ENCODE data around the gene PRKD1. TPM values are rescaled to one million over a fixed set of nuclear protein-coding genes. Genes with fewer than 3 reads are reported as not detected.
A peak's percentile ranks its signal among the peaks of the same experiment; 100 is the strongest.

Gene PRKD1
- total and polyA plus RNA-seq, 2 of the 13 experiments (the other 11 are each of a cell fraction or from before 2014, with no cell fraction given), result 0.22 to 1.3 TPM

GRCh38 chr14:29527286-29527685, 400.4 kb downstream of the PRKD1 start:
- intact Hi-C loops (cut with micrococcal nuclease; ENCODE audit: unreplicated experiment) (no loop called here), in situ Hi-C loops (cut with HindIII; ENCODE audit: extremely low pct_ligation_motif_present, low pct_unique_long_range_greater_than_20kb) (no loop called here)
- H3K36me3 ChIP-seq (replicated peaks in 1 of 2; ENCODE audit: control insufficient read depth in 1 of 2, insufficient read depth in 2 of 2, low read length in 2 of 2), result no peaks in the 10 kb centered on the region
- H3K4me3 ChIP-seq (replicated peaks in 1 of 3; ENCODE audit: insufficient read depth in 1 of 3, low read depth in 2 of 3, low read length in 3 of 3), result no peak overlapping the region
- no peak overlapping the region for H2AFZ ChIP-seq (ENCODE audit: low read length)
- no peak overlapping the region for H3K4me2 ChIP-seq (ENCODE audit: low read depth, low read length)
- DNase-seq (ENCODE audit: low spot score), result no peak
- no peak overlapping the region for H3K27ac ChIP-seq (ENCODE audit: extremely low read length, insufficient read depth, low read length)
- CTCF ChIA-PET (ENCODE audit: low intra/inter-chr PET ratio, low total read pairs), result interaction anchor here (0.6 kb wide), 1 partner anchor 527 kb away, joined by 3 read pairs; no protein-coding TSS in a partner anchor
- no peaks in the 10 kb centered on the region for H3K27me3 ChIP-seq (ENCODE audit: control insufficient read depth in 1 of 2, insufficient read depth in 2 of 2, low read length in 2 of 2)
- ATAC-seq, result no peak
- no peaks in the 10 kb centered on the region for H3K4me1 ChIP-seq (ENCODE audit: insufficient read depth, low read length)
- FAIRE-seq, result no peak
- peaks cover 23% of the 10 kb centered on the region for H3K9me3 ChIP-seq (ENCODE audit: low read length)
- TF ChIP-seq MAFK (conservative IDR thresholded peaks at IDR 0.05 in 1 of 2, IDR thresholded peaks at IDR 0.05 in 1 of 2; ENCODE audit: low read length in 2 of 2), result peak; percentile 77 to 86
- 0 out of 2 replicates have a peak, but pooled peaks have one; percentile 12 for TF ChIP-seq KDM5A (IDR thresholded peaks at IDR 0.05; ENCODE audit: borderline replicate concordance, low read length)
- TF ChIP-seq MAFF (IDR thresholded peaks at IDR 0.05; ENCODE audit: low read depth, low read length), result peak; percentile 74; the same call in 1 of the 2 replicates
- TF ChIP-seq THAP7 (CRISPR knock-in tag; IDR thresholded peaks at IDR 0.05), result no peak
- H4K20me1 ChIP-seq (ENCODE audit: insufficient read depth, low read length), result no peaks in the 10 kb centered on the region
- no TSS peak for BruUV-seq (replicated peaks)
- no peak overlapping the region for H3K9ac ChIP-seq (ENCODE audit: insufficient read depth, low read depth, low read length)
- no peaks in the 10 kb centered on the region for H3K79me2 ChIP-seq (ENCODE audit: insufficient read depth, low read length)
- POLR2A ChIA-PET, result no interaction called here

Small RNA genes within 50 kb of the gene (small RNA-seq; reads per million reads assigned to genes)
- gene RNU6-1234P (ENCODE audit: insufficient read depth in 2 of 3, insufficient read length in 3 of 3, low read depth in 2 of 3, low replicate concordance in 1 of 3), result 0 reads per million in 3 experiments

Data from HepG2 (cell line).